Suprapubic skin (tissue), 4 donors: ENCODE data around the gene TRIP13.

Experiments
- CTCF ChIP-seq, 2 donors: fragments of 200-600 bp in 1 of 2; fragments of 450-650 bp in 1 of 2; sonication (generic) in 1 of 2; IDR thresholded peaks; one replicate each; pipeline ENCODE4 v1.5.1; 2016 to 2019; ENCODE audit warnings: antibody characterized with exemption in 2 of 2, mild to moderate bottlenecking in 1 of 2, moderate library complexity in 1 of 2
- POLR2A ChIP-seq, 2 donors: fragments of 450-650 bp; IDR thresholded peaks; one replicate each; pipeline ENCODE4 v1.6.1; 2017; ENCODE audit warnings: antibody characterized with exemption in 2 of 2, mild to moderate bottlenecking in 2 of 2, moderate library complexity in 2 of 2
- POLR2AphosphoS5 ChIP-seq, 3 donors: sonication (generic); formaldehyde crosslinking; IDR thresholded peaks; one replicate each; pipeline ENCODE4 v1.6.1; 2017; ENCODE audit warnings: antibody characterized with exemption in 3 of 3

- TF ChIP-seq CTCF (IDR thresholded peaks at IDR 0.05) = no peak
- no peak for TF ChIP-seq POLR2AphosphoS5 (IDR thresholded peaks at IDR 0.05)
- TF ChIP-seq POLR2A (IDR thresholded peaks at IDR 0.05) = no peak
Observed at GRCh38 chr5:966941-967340, 74.3 kb downstream of the TRIP13 start.
